NCI-H510A (cell line): ENCODE results near the gene ZRSR2.
"Not testable (repeated sequence)": the region's sequence is repeated elsewhere in the genome, so short reads cannot be mapped to it uniquely, and the experiment has no call there.

ENCODE experiments used
- DNase-seq: peaks from one replicate; lab custom pipeline; 2025; lab: John Stamatoyannopoulos, UW

Gene ZRSR2

GRCh38 chrX:15789979-15790768 is at the start of gene ZRSR2:
TSS of gene ZRSR2 (plus strand) at chrX:15790484. CDS start at chrX:15790496, 12 bp downstream.
- peak; percentile 79 for DNase-seq

GRCh38 chrX:15744181-15744867 is 46.0 kb upstream of the ZRSR2 start:
- no peak for DNase-seq

GRCh38 chrX:15745179-15745578 is 45.1 kb upstream of the ZRSR2 start:
- DNase-seq, result no peak

GRCh38 chrX:15746651-15747050 is 43.6 kb upstream of the ZRSR2 start:
- DNase-seq, result not testable (repeated sequence)

- no peak for DNase-seq
Observed at GRCh38 chrX:15747626-15748173, 42.6 kb upstream of the ZRSR2 start.

GRCh38 chrX:15748841-15749240 is 41.4 kb upstream of the ZRSR2 start:
- DNase-seq, result no peak

- DNase-seq, result no peak
Observed at GRCh38 chrX:15749642-15750610, 40.4 kb upstream of the ZRSR2 start.

- no peak for DNase-seq
Observed at GRCh38 chrX:15750611-15751154, 39.6 kb upstream of the ZRSR2 start.

GRCh38 chrX:15751155-15751819 is 39.0 kb upstream of the ZRSR2 start:
- no peak for DNase-seq

- DNase-seq, result no peak
Observed at GRCh38 chrX:15755091-15755490, 35.2 kb upstream of the ZRSR2 start.

GRCh38 chrX:15758140-15758539 is 32.1 kb upstream of the ZRSR2 start:
- no peak for DNase-seq

GRCh38 chrX:15759886-15760285 is 30.4 kb upstream of the ZRSR2 start:
- DNase-seq, result not testable (repeated sequence)

- no peak for DNase-seq
Observed at GRCh38 chrX:15761564-15762191, 28.6 kb upstream of the ZRSR2 start.

- no peak for DNase-seq
Observed at GRCh38 chrX:15769300-15769954, 20.9 kb upstream of the ZRSR2 start.

- DNase-seq, result no peak
Observed at GRCh38 chrX:15781961-15782699, 8.2 kb upstream of the ZRSR2 start.

GRCh38 chrX:15785176-15785750 is 5.0 kb upstream of the ZRSR2 start:
- DNase-seq, result no peak

- no peak for DNase-seq
Observed at GRCh38 chrX:15786915-15787314, 3.4 kb upstream of the ZRSR2 start.

GRCh38 chrX:15790769-15791290 is 546 bp downstream of the ZRSR2 start:
- no peak for DNase-seq

GRCh38 chrX:15797707-15798106 is 7.4 kb downstream of the ZRSR2 start:
- no peak for DNase-seq
